Body of pancreas (tissue), 4 donors: ENCODE measurements around the gene PLEKHG2. TPM values are rescaled to one million over a fixed set of nuclear protein-coding genes. Genes with fewer than 3 reads are reported as not detected.

Experiments
- ATAC-seq: fragments of 150-250 bp; one replicate; pipeline ENCODE4 v1.9.1; 2016
- DNase-seq, 4 donors: peaks; one replicate each; pipeline ENCODE4 v3.0.0-alpha.2; 2019
- H3K27ac ChIP-seq, 4 donors: fragments of 200-600 bp; sonication (generic); 1 replicate in 3 of 4; 2 replicates in 1 of 4; pipeline versions ENCODE4 v1.5.1 to v1.6.1; 2016 to 2019; ENCODE audit warnings: mild to moderate bottlenecking in 1 of 4, mixed read lengths in 1 of 4, moderate library complexity in 1 of 4
- H3K27me3 ChIP-seq, 2 donors: fragments of 200-600 bp; sonication (generic); one replicate each; pipeline ENCODE4 v1.6.0; 2016; ENCODE audit warnings: mild to moderate bottlenecking in 1 of 2
- H3K36me3 ChIP-seq, 2 donors: fragments of 200-600 bp; sonication (generic); replicated peaks in 1 of 2; 2 replicates each; pipeline ENCODE4 v1.5.1; 2016; ENCODE audit warnings: low read depth in 2 of 2; ENCODE audit not compliant: insufficient read depth in 1 of 2
- H3K4me1 ChIP-seq: fragments of 200-600 bp; sonication (generic); one replicate; pipeline ENCODE4 v1.6.0; 2016
- H3K4me3 ChIP-seq, 2 donors: fragments of 200-600 bp; sonication (generic); 1 replicate in 1 of 2; 2 replicates in 1 of 2; pipeline ENCODE4 v1.5.1; 2016 to 2019
- H3K9me3 ChIP-seq, 3 donors: fragments of 200-600 bp; sonication (generic); 1 replicate in 2 of 3; 2 replicates in 1 of 3; pipeline ENCODE4 v1.5.1; 2016
- CTCF ChIP-seq, 7 experiments: fragments of 450-650 bp in 4 of 7; fragments of 200-600 bp in 3 of 7; sonication (generic) in 3 of 7; IDR thresholded peaks; one replicate each; pipeline ENCODE4 v1.5.1; 2016 to 2019; ENCODE audit warnings: antibody characterized with exemption in 7 of 7
- POLR2A ChIP-seq, 3 donors: fragments of 450-650 bp; IDR thresholded peaks; one replicate each; pipeline ENCODE4 v1.6.1; 2016; ENCODE audit warnings: antibody characterized with exemption in 3 of 3, mild to moderate bottlenecking in 2 of 3
- WGBS, 2 donors: methylation state at CpG; one replicate each; pipeline ENCODE4 v1.1.5; 2017; 5-methylcytosine and 5-hydroxymethylcytosine counted together
- intact Hi-C: fragments of 100-400 bp; cut with DNase I; formaldehyde crosslinking; loops from one replicate; pipeline ENCODE4 v1.15.1; 2023
- total RNA-seq, 2 donors: library from RNA; depleted of rRNA; stranded (reverse); fragments of >200 nt; gene quantifications; one replicate each; pipeline ENCODE4 v1.1.0, GENCODE V29; 2016

Gene PLEKHG2
- total RNA-seq, 2 donors from 2014 or later = 6.7 to 13.2 TPM

- DNase-seq = peak; percentile 63 to 78 (median 70)
- H3K4me1 ChIP-seq = peaks cover 63% of the 10 kb centered on the region
- WGBS, 2 donors = 2 to 4% methylated on average over 23 to 34 of the region's 35 CpGs
- no peaks in the 10 kb centered on the region for H3K27me3 ChIP-seq
- peak; percentile 3 for ATAC-seq
- H3K36me3 ChIP-seq = no peaks in the 10 kb centered on the region
- H3K4me3 ChIP-seq = peak overlapping the region; percentile 10 to 42
- peak overlapping the region; percentile 88 to 98 (median 96) for H3K27ac ChIP-seq
- TF ChIP-seq CTCF (IDR thresholded peaks at IDR 0.05) (no peak), POLR2A (IDR thresholded peaks at IDR 0.05) (peak in 2 of 3 donors; percentile 67 to 76)
- intact Hi-C loops = loop anchor here (10.0 kb wide), 1 partner anchor 65 kb away; the partner anchor contains the start of gene SAMD4B
- no peaks in the 10 kb centered on the region for H3K9me3 ChIP-seq
Observed at GRCh38 chr19:39410017-39410830, 2.2 kb upstream of the PLEKHG2 start.

- no peak for DNase-seq
- H3K4me1 ChIP-seq = peaks cover 59% of the 10 kb centered on the region
- ATAC-seq = no peak
- WGBS, 2 donors = 18 to 58% methylated on average over 1 of the region's 1 CpG
- H3K9me3 ChIP-seq = no peaks in the 10 kb centered on the region
- H3K27ac ChIP-seq = peak overlapping the region; percentile 88 to 98 (median 96)
- H3K27me3 ChIP-seq = no peaks in the 10 kb centered on the region
- H3K4me3 ChIP-seq = no peak overlapping the region
- intact Hi-C loops = loop anchor here (10.0 kb wide), 1 partner anchor 66 kb away; the partner anchor contains the start of gene SAMD4B
- no peak for TF ChIP-seq POLR2A (IDR thresholded peaks at IDR 0.05)
- TF ChIP-seq CTCF (IDR thresholded peaks at IDR 0.05) = no peak
- H3K36me3 ChIP-seq = no peaks in the 10 kb centered on the region
Observed at GRCh38 chr19:39410831-39411080, 1.7 kb upstream of the PLEKHG2 start.

- H3K27me3 ChIP-seq = no peaks in the 10 kb centered on the region
- intact Hi-C loops = loop anchor here (10.0 kb wide), 1 partner anchor 66 kb away; the partner anchor contains the start of gene SAMD4B
- H3K9me3 ChIP-seq = no peaks in the 10 kb centered on the region
- H3K4me1 ChIP-seq = peaks cover 54% of the 10 kb centered on the region
- H3K4me3 ChIP-seq = no peak overlapping the region
- DNase-seq (peak; percentile 71 to 84 (median 78)), ATAC-seq (peak; percentile 3)
- H3K27ac ChIP-seq = peak overlapping the region; percentile 88 to 98 (median 96)
- TF ChIP-seq POLR2A (IDR thresholded peaks at IDR 0.05) (peak in 2 of 3 donors; percentile 64 to 71), CTCF (IDR thresholded peaks at IDR 0.05) (peak in 1 of 7 experiments; percentile 11)
- no peaks in the 10 kb centered on the region for H3K36me3 ChIP-seq
- WGBS, 2 donors = 2 to 3% methylated on average over 9 of the region's 9 CpGs
Observed at GRCh38 chr19:39411081-39411831, 1.2 kb upstream of the PLEKHG2 start.

GRCh38 chr19:39411832-39412099 lies 703 bp upstream of the PLEKHG2 start:
- intact Hi-C loops = loop anchor here (10.0 kb wide), 1 partner anchor 67 kb away; the partner anchor contains the start of gene SAMD4B
- no peak overlapping the region for H3K4me3 ChIP-seq
- peak overlapping the region; percentile 88 to 98 (median 96) for H3K27ac ChIP-seq
- WGBS, 2 donors = 0% methylated on average over 7 of the region's 7 CpGs
- peak; percentile 58 for ATAC-seq
- peaks cover 53% of the 10 kb centered on the region for H3K4me1 ChIP-seq
- no peaks in the 10 kb centered on the region for H3K36me3 ChIP-seq
- DNase-seq = peak; percentile 93 to 97 (median 96)
- no peaks in the 10 kb centered on the region for H3K27me3 ChIP-seq
- no peaks in the 10 kb centered on the region for H3K9me3 ChIP-seq
- peak; percentile 82 to 99 (median 93) for TF ChIP-seq CTCF (IDR thresholded peaks at IDR 0.05)
- TF ChIP-seq POLR2A (IDR thresholded peaks at IDR 0.05) = no peak
